Measurements from ENCODE around the gene HSPB8. TPM values are rescaled to one million over a fixed set of nuclear protein-coding genes. Genes with fewer than 3 reads are reported as not detected.

The HSPB8 gene
- polyA plus RNA-seq, 2 of the 4 experiments (the other 2 are of a cell fraction), result 7.8 to 9.6 TPM

GRCh38 chr12:119200601-119201000 is 21.9 kb downstream of the HSPB8 start:
- H3K4me1 ChIP-seq, result no peaks in the 10 kb centered on the region
- POLR2A ChIA-PET, result no interaction called here
- FAIRE-seq, result no peak

GRCh38 chr12:119201789-119202543 is 23.2 kb downstream of the HSPB8 start:
- Histone ChIP-seq H3K27ac (no peak overlapping the region), H3K4me2 (no peak overlapping the region), H3K4me1 (no peaks in the 10 kb centered on the region), H3K9me3 (no peaks in the 10 kb centered on the region), H3K4me3 (no peak overlapping the region)
- ChIA-PET CTCF (no interaction called here), POLR2A (no interaction called here)
- TF ChIP-seq CHD2 (IDR thresholded peaks at IDR 0.05; ENCODE audit: low read length, partially characterized antibody) (no peak), RAD21 (conservative IDR thresholded peaks at IDR 0.05 in 1 of 2, IDR thresholded peaks at IDR 0.05 in 1 of 2) (no peak), TP53 (CRISPR knock-in tag; IDR thresholded peaks at IDR 0.05) (no peak), SREBF2 (IDR thresholded peaks at IDR 0.05) (no peak), CHD4 (IDR thresholded peaks at IDR 0.05; ENCODE audit: borderline replicate concordance) (no peak)
- TF ChIP-seq, protein P1, sequence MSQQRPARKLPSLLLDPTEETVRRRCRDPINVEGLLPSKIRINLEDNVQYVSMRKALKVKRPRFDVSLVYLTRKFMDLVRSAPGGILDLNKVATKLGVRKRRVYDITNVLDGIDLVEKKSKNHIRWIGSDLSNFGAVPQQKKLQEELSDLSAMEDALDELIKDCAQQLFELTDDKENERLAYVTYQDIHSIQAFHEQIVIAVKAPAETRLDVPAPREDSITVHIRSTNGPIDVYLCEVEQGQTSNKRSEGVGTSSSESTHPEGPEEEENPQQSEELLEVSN (IDR thresholded peaks at IDR 0.05; ENCODE audit: borderline replicate concordance, low read depth), result no peak
- DNase-seq (ENCODE audit: low read depth in 1 of 2, low spot score in 1 of 2), result no peak
- 59% methylated on average over 9 of the region's 9 CpGs for WGBS (ENCODE audit: missing lambda C conversion rate)
- ATAC-seq, result no peak
- no peak for FAIRE-seq

More at GRCh38 chr12:119200601-119201000, 21.9 kb downstream of the HSPB8 start:
- no peak overlapping the region for H3K27ac ChIP-seq
- whole genome bisulfite sequencing (ENCODE audit: missing lambda C conversion rate), result 68% methylated on average over 4 of the region's 4 CpGs
- H3K4me3 ChIP-seq, result no peak overlapping the region
- no peak for ATAC-seq
- TF ChIP-seq EHMT2 (IDR thresholded peaks at IDR 0.05; ENCODE audit: low read depth) (no peak), ZNF302 (CRISPR knock-in tag; IDR thresholded peaks at IDR 0.05) (no peak), PHF8 (IDR thresholded peaks at IDR 0.05; ENCODE audit: borderline replicate concordance, low read depth) (no peak), RAD21 (conservative IDR thresholded peaks at IDR 0.05 in 1 of 2, IDR thresholded peaks at IDR 0.05 in 1 of 2) (no peak), MAX (IDR thresholded peaks at IDR 0.05) (no peak), CBX8 (IDR thresholded peaks at IDR 0.05) (no peak), ZSCAN20 (CRISPR knock-in tag; IDR thresholded peaks at IDR 0.05) (no peak), ZFP36 (IDR thresholded peaks at IDR 0.05; ENCODE audit: borderline replicate concordance, partially characterized antibody) (no peak), MAFK (IDR thresholded peaks at IDR 0.05; ENCODE audit: partially characterized antibody) (no peak), KDM5A (IDR thresholded peaks at IDR 0.05) (no peak), RNF2 (IDR thresholded peaks at IDR 0.05; ENCODE audit: borderline replicate concordance, low read depth) (no peak), CBX2 (IDR thresholded peaks at IDR 0.05; ENCODE audit: borderline replicate concordance, low read depth) (no peak), CEBPB (IDR thresholded peaks at IDR 0.05) (no peak), NR3C1 (IDR thresholded peaks at IDR 0.05) (no peak), MYC (IDR thresholded peaks at IDR 0.05; ENCODE audit: borderline replicate concordance, low read length) (no peak)
- TF ChIP-seq, protein P2, sequence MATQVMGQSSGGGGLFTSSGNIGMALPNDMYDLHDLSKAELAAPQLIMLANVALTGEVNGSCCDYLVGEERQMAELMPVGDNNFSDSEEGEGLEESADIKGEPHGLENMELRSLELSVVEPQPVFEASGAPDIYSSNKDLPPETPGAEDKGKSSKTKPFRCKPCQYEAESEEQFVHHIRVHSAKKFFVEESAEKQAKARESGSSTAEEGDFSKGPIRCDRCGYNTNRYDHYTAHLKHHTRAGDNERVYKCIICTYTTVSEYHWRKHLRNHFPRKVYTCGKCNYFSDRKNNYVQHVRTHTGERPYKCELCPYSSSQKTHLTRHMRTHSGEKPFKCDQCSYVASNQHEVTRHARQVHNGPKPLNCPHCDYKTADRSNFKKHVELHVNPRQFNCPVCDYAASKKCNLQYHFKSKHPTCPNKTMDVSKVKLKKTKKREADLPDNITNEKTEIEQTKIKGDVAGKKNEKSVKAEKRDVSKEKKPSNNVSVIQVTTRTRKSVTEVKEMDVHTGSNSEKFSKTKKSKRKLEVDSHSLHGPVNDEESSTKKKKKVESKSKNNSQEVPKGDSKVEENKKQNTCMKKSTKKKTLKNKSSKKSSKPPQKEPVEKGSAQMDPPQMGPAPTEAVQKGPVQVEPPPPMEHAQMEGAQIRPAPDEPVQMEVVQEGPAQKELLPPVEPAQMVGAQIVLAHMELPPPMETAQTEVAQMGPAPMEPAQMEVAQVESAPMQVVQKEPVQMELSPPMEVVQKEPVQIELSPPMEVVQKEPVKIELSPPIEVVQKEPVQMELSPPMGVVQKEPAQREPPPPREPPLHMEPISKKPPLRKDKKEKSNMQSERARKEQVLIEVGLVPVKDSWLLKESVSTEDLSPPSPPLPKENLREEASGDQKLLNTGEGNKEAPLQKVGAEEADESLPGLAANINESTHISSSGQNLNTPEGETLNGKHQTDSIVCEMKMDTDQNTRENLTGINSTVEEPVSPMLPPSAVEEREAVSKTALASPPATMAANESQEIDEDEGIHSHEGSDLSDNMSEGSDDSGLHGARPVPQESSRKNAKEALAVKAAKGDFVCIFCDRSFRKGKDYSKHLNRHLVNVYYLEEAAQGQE (IDR thresholded peaks at IDR 0.05), result no peak
- H3K4me2 ChIP-seq, result no peak overlapping the region
- H3K9me3 ChIP-seq, result no peaks in the 10 kb centered on the region
- DNase-seq (ENCODE audit: low read depth in 1 of 2, low spot score in 1 of 2), result no peak
- CTCF ChIA-PET, result no interaction called here

Data from A549 (cell line).